CD4-positive, alpha-beta T cell treated with Interleukin-6 for 4 hours (primary cell): ENCODE measurements around the gene XYLT1.
"Not testable (repeated sequence)": the region's sequence is repeated elsewhere in the genome, so short reads cannot be mapped to it uniquely, and the experiment has no call there.

ENCODE experiments used
- DNase-seq: peaks from one replicate; pipeline ENCODE4 v3.0.0-alpha.2; 2020; ENCODE audit warnings: mixed read lengths

XYLT1 gene

GRCh38 chr16:17488506-17488905 lies 17.7 kb upstream of the XYLT1 start:
- no peak for DNase-seq

GRCh38 chr16:17483351-17483750 lies 12.6 kb upstream of the XYLT1 start:
- no peak for DNase-seq

GRCh38 chr16:17482341-17482740 lies 11.6 kb upstream of the XYLT1 start:
- DNase-seq: not testable (repeated sequence)

- no peak for DNase-seq
These were observed 11.0 kb upstream of the XYLT1 start for GRCh38 chr16:17481736-17482135.

- not testable (repeated sequence) for DNase-seq
These were observed 6.4 kb upstream of the XYLT1 start for GRCh38 chr16:17477260-17477545.

- DNase-seq: peak; percentile 70
These were observed 5.9 kb upstream of the XYLT1 start for GRCh38 chr16:17476414-17477259.

GRCh38 chr16:17475104-17475503 lies 4.3 kb upstream of the XYLT1 start:
- no peak for DNase-seq

GRCh38 chr16:17474572-17474971 lies 3.8 kb upstream of the XYLT1 start:
- peak; percentile 38 for DNase-seq

- peak; percentile 36 for DNase-seq
These were observed 3.3 kb upstream of the XYLT1 start for GRCh38 chr16:17474037-17474436.

GRCh38 chr16:17471719-17472461 lies 1.1 kb upstream of the XYLT1 start:
- no peak for DNase-seq

GRCh38 chr16:17470182-17470907 lies 415 bp downstream of the XYLT1 start:
- DNase-seq: peak; percentile 52

- peak; percentile 56 for DNase-seq
These were observed 999 bp downstream of the XYLT1 start for GRCh38 chr16:17469741-17470181.

- no peak for DNase-seq
These were observed 1.6 kb downstream of the XYLT1 start for GRCh38 chr16:17469011-17469740.

GRCh38 chr16:17468611-17469010 lies 2.1 kb downstream of the XYLT1 start:
- DNase-seq: no peak

- DNase-seq: peak; percentile 70
These were observed 2.7 kb downstream of the XYLT1 start for GRCh38 chr16:17467923-17468540.

- no peak for DNase-seq
These were observed 3.9 kb downstream of the XYLT1 start for GRCh38 chr16:17466876-17467275.

GRCh38 chr16:17465460-17465859 lies 5.3 kb downstream of the XYLT1 start:
- no peak for DNase-seq

- DNase-seq: no peak
These were observed 7.4 kb downstream of the XYLT1 start for GRCh38 chr16:17463335-17463734.

GRCh38 chr16:17461951-17462729 lies 8.6 kb downstream of the XYLT1 start:
- no peak for DNase-seq

- no peak for DNase-seq
These were observed 9.9 kb downstream of the XYLT1 start for GRCh38 chr16:17460890-17461289.

GRCh38 chr16:17459903-17460521 lies 10.7 kb downstream of the XYLT1 start:
- DNase-seq: no peak
